Heart right ventricle (tissue), 16 donors: Measurements from ENCODE around the gene METTL26. TPM values are rescaled to one million over a fixed set of nuclear protein-coding genes. Genes with fewer than 3 reads are reported as not detected.
A peak's percentile ranks its signal among the peaks of the same experiment; 100 is the strongest.

Experiments used
- ATAC-seq, 8 donors: fragments of 200-7000 bp; cut with Tn5 transposase; one replicate each; pipeline ENCODE4 v1.9.1; 2020; ENCODE audit warnings: mild to moderate bottlenecking in 8 of 8, moderate library complexity in 8 of 8, moderate number of reproducible peaks in 1 of 8
- DNase-seq, 2 donors: peaks; one replicate each; pipeline ENCODE4 v3.0.0-alpha.2; 2020
- H3K27ac ChIP-seq, 10 donors: fragments of 200-600 bp; sonication (generic) in 2 of 10; one replicate each; pipeline versions ENCODE4 v1.5.0 to v1.8.0; 2020 to 2022; ENCODE audit warnings: mild to moderate bottlenecking in 3 of 10
- H3K27me3 ChIP-seq, 7 donors: fragments of 200-600 bp; one replicate each; pipeline ENCODE4 v1.8.0; 2021 to 2022; ENCODE audit warnings: mild to moderate bottlenecking in 2 of 7
- H3K36me3 ChIP-seq, 9 donors: fragments of 200-600 bp; sonication (generic) in 1 of 9; one replicate each; pipeline versions ENCODE4 v1.5.0 to v1.8.0; 2020 to 2022; ENCODE audit warnings: mild to moderate bottlenecking in 2 of 9
- H3K4me1 ChIP-seq, 9 donors: fragments of 200-600 bp; sonication (generic) in 1 of 9; one replicate each; pipeline versions ENCODE4 v1.5.0 to v1.8.0; 2020 to 2022; ENCODE audit warnings: mild to moderate bottlenecking in 4 of 9
- H3K4me3 ChIP-seq, 10 donors: fragments of 200-600 bp; sonication (generic) in 2 of 10; one replicate each; pipeline versions ENCODE4 v1.5.0 to v1.8.0; 2020 to 2022; ENCODE audit warnings: mild to moderate bottlenecking in 7 of 10, moderate library complexity in 2 of 10
- H3K9me3 ChIP-seq, 11 donors: fragments of 200-600 bp in 10 of 11; sonication (generic) in 2 of 11; one replicate each; pipeline versions ENCODE4 v1.5.0 to v1.8.0; 2013 to 2022; ENCODE audit warnings: mild to moderate bottlenecking in 2 of 11, control low read depth in 1 of 11, moderate library complexity in 1 of 11
- CTCF ChIP-seq, 9 donors: fragments of 200-600 bp; sonication (generic) in 2 of 9; IDR thresholded peaks; one replicate each; pipeline versions ENCODE4 v1.5.0 to v1.8.0; 2021 to 2022; ENCODE audit warnings: antibody characterized with exemption in 9 of 9, mild to moderate bottlenecking in 5 of 9, moderate library complexity in 1 of 9
- WGBS, 2 donors: extraction: QIAGEN DNeasy Blood & Tissue Kit; methylation state at CpG; one replicate each; pipeline ENCODE4 v1.1.7; 2013; ENCODE audit warnings: inconsistent platforms in 1 of 2; 5-methylcytosine and 5-hydroxymethylcytosine counted together
- intact Hi-C, 10 donors: fragments of 100-400 bp; cut with DNase I; formaldehyde crosslinking; loops; one replicate each; pipeline versions ENCODE4 v1.11.1 to v1.14.2; 2022
- polyA plus RNA-seq, 2 donors: library from polyadenylated mRNA; stranded (reverse); fragments of 200-250 nt; gene quantifications; one replicate each; pipeline ENCODE4 v1.2.3, GENCODE V29; 2013
- total RNA-seq, 10 donors: library from RNA; stranded (reverse); fragmentation: NEBNext Ultra II Directional in 3 of 10; extraction: Animal tissue kit (Norgen Biotek cat#: 25700) in 3 of 10; gene quantifications; one replicate each; pipeline versions ENCODE4 v1.2.1 to v1.2.4, GENCODE V29; 2021 to 2023
- donor health status: Arrhythmogenic right ventricular cardiomyopathy.
- donor health status: ischemic (EF 13 %, LVEDD 7.1; RV severe dilation, severe dysfunction).
- donor health status: healthy with polysubstance abuse.
- donor health status: DM: no; HTN: yes; CAD: no.
- donor health status: DM: no; HTN: no; CAD: no.
- donor health status: ischemic (EF 25% LVEDD 6.9; RV normal size, moderate dysfunction).
- donor health status: ischemic (EF 25% LVEDD 5.7; RV mildly dilated, moderate dysfunction).
- donor health status: healthy.
- donor health status: DM: yes; HTN: yes; CAD: no.
- donor health status: Ischemic cardiomyopathy.
- donor health status: ischemic (EF 35%, LVEDD 5.7; RV mildly dilated, moderate dysfunction).
- donor health status: nonischemic (EF 11% LVEDD 7.7; RV severe dilation, severe dysfunction).
- donor health status: DM: yes; HTN: yes; CAD: no.
- donor health status: PGD.
- donor health status: ischemic (EF 29% LVEDD 5.4; RV normal size, mild dysfunction).
- donor health status: nonischemic (EF 23%, LVEDD 6.1; RV moderate dilation, normal function).

The METTL26 gene
- total and polyA plus RNA-seq, 12 donors, result 34.5 to 237 (median 44.8) TPM

GRCh38 chr16:649631-650030 is 13.5 kb upstream of the METTL26 start:
- no peaks in the 10 kb centered on the region for H3K27me3 ChIP-seq
- H3K27ac ChIP-seq, result peak overlapping the region in 9 of 10 donors; percentile 80 to 96 (median 89)
- TF ChIP-seq CTCF (IDR thresholded peaks at IDR 0.05), result no peak
- no peaks in the 10 kb centered on the region for H3K9me3 ChIP-seq
- intact Hi-C loops, result loop anchor here in 1 of 10 donors (10.0 kb wide), 1 partner anchor 65 kb away; no protein-coding TSS in a partner anchor
- H3K4me1 ChIP-seq, result peaks cover 31 to 55% (median 47%) of the 10 kb centered on the region in 9 donors
- DNase-seq (no peak), ATAC-seq (peak in 3 of 8 donors; percentile 0 to 1 (median 1))
- WGBS, 2 donors, result 3 to 6% methylated on average over 44 of the region's 44 CpGs
- peak overlapping the region; percentile 65 to 85 (median 74) for H3K4me3 ChIP-seq
- peaks cover 0 to 15% (median 0%) of the 10 kb centered on the region in 9 donors for H3K36me3 ChIP-seq

- peak; percentile 92 to 94 for DNase-seq
- H3K9me3 ChIP-seq, result no peaks in the 10 kb centered on the region
- peak; percentile 66 to 94 (median 86) for ATAC-seq
- H3K27me3 ChIP-seq, result no peaks in the 10 kb centered on the region
- no peak for TF ChIP-seq CTCF (IDR thresholded peaks at IDR 0.05)
- H3K4me1 ChIP-seq, result peaks cover 31 to 62% (median 50%) of the 10 kb centered on the region in 9 donors
- peak within 1 kb of the TSS; percentile 76 to 96 (median 88) for H3K27ac ChIP-seq
- WGBS, 2 donors, result 1 to 2% methylated on average over 91 of the region's 91 CpGs
- H3K36me3 ChIP-seq, result peaks cover 0 to 13% (median 0%) of the 10 kb centered on the region in 9 donors
- H3K4me3 ChIP-seq, result peak within 1 kb of the TSS; percentile 65 to 85 (median 74)
- intact Hi-C loops, result no loop called here
Observed at GRCh38 chr16:648781-649589, 12.9 kb upstream of the METTL26 start, which contains the start of gene WDR90. Gene WDR90, plus strand, starts transcription at chr16:649365. Its CDS starts 52 bp downstream, at chr16:649417.

GRCh38 chr16:648071-648780 is 12.1 kb upstream of the METTL26 start:
- peak in 7 of 9 donors; percentile 10 to 45 (median 24) for TF ChIP-seq CTCF (IDR thresholded peaks at IDR 0.05)
- intact Hi-C loops, result no loop called here
- H3K9me3 ChIP-seq, result no peaks in the 10 kb centered on the region
- no peaks in the 10 kb centered on the region for H3K27me3 ChIP-seq
- H3K36me3 ChIP-seq, result peaks cover 0 to 13% (median 0%) of the 10 kb centered on the region in 9 donors
- DNase-seq, result no peak
- peak in 1 of 8 donors; percentile 5 for ATAC-seq
- 42 to 52% methylated on average over 24 of the region's 24 CpGs for WGBS, 2 donors
- peaks cover 33 to 69% (median 55%) of the 10 kb centered on the region in 9 donors for H3K4me1 ChIP-seq
- H3K4me3 ChIP-seq, result peak overlapping the region; percentile 65 to 85 (median 74)
- H3K27ac ChIP-seq, result peak overlapping the region; percentile 76 to 96 (median 88)
